ENCODE measurements around the gene COBLL1.
"Not testable (repeated sequence)": the region's sequence is repeated elsewhere in the genome, so short reads cannot be mapped to it uniquely, and the experiment has no call there.

COBLL1 gene

GRCh38 chr2:164868563-164869419, 27.2 kb upstream of the COBLL1 start:
- no peak overlapping the region for H3K27ac Mint-ChIP-seq
- peaks cover 3% of the 10 kb centered on the region for H3K9me3 Mint-ChIP-seq
- H3K36me3 Mint-ChIP-seq (ENCODE audit: low read depth) = no peaks in the 10 kb centered on the region
- H3K27me3 Mint-ChIP-seq = peaks cover 3% of the 10 kb centered on the region
- H3K4me3 Mint-ChIP-seq = no peak overlapping the region
- H3K4me1 Mint-ChIP-seq (ENCODE audit: low read depth) = no peaks in the 10 kb centered on the region
- DNase-seq = no peak

GRCh38 chr2:164867779-164868397, 26.3 kb upstream of the COBLL1 start:
- Mint-ChIP-seq H3K27me3 (peaks cover 3% of the 10 kb centered on the region), H3K4me3 (no peak overlapping the region), H3K9me3 (peaks cover 3% of the 10 kb centered on the region), H3K36me3 (ENCODE audit: low read depth) (no peaks in the 10 kb centered on the region), H3K27ac (no peak overlapping the region), H3K4me1 (ENCODE audit: low read depth) (no peaks in the 10 kb centered on the region)
- no peak for DNase-seq

- H3K4me3 Mint-ChIP-seq; H3K27me3 Mint-ChIP-seq; H3K4me1 Mint-ChIP-seq (ENCODE audit: low read depth); H3K36me3 Mint-ChIP-seq (ENCODE audit: low read depth); DNase-seq; H3K27ac Mint-ChIP-seq; H3K9me3 Mint-ChIP-seq: not testable (repeated sequence)
Measured at GRCh38 chr2:164866381-164866780, 24.8 kb upstream of the COBLL1 start.

- DNase-seq = no peak
- Mint-ChIP-seq H3K4me1 (ENCODE audit: low read depth) (no peaks in the 10 kb centered on the region), H3K27me3 (no peaks in the 10 kb centered on the region), H3K9me3 (no peaks in the 10 kb centered on the region), H3K4me3 (no peak overlapping the region), H3K36me3 (ENCODE audit: low read depth) (no peaks in the 10 kb centered on the region), H3K27ac (no peak overlapping the region)
Measured at GRCh38 chr2:164860694-164861042, 19.0 kb upstream of the COBLL1 start.

GRCh38 chr2:164859906-164860693, 18.5 kb upstream of the COBLL1 start:
- H3K4me3 Mint-ChIP-seq; H3K4me1 Mint-ChIP-seq (ENCODE audit: low read depth); DNase-seq; H3K36me3 Mint-ChIP-seq (ENCODE audit: low read depth); H3K9me3 Mint-ChIP-seq; H3K27me3 Mint-ChIP-seq; H3K27ac Mint-ChIP-seq: not testable (repeated sequence)

- DNase-seq = no peak
- Mint-ChIP-seq H3K27ac (no peak overlapping the region), H3K4me1 (ENCODE audit: low read depth) (no peaks in the 10 kb centered on the region), H3K27me3 (no peaks in the 10 kb centered on the region), H3K4me3 (no peak overlapping the region), H3K9me3 (no peaks in the 10 kb centered on the region), H3K36me3 (ENCODE audit: low read depth) (no peaks in the 10 kb centered on the region)
Measured at GRCh38 chr2:164859251-164859818, 17.7 kb upstream of the COBLL1 start.

- no peak for DNase-seq
- no peaks in the 10 kb centered on the region for H3K4me1 Mint-ChIP-seq (ENCODE audit: low read depth)
- no peaks in the 10 kb centered on the region for H3K36me3 Mint-ChIP-seq (ENCODE audit: low read depth)
- no peaks in the 10 kb centered on the region for H3K27me3 Mint-ChIP-seq
- H3K4me3 Mint-ChIP-seq = no peak overlapping the region
- no peaks in the 10 kb centered on the region for H3K9me3 Mint-ChIP-seq
- H3K27ac Mint-ChIP-seq = no peak overlapping the region
Measured at GRCh38 chr2:164852086-164852485, 10.5 kb upstream of the COBLL1 start.

- Mint-ChIP-seq H3K36me3 (ENCODE audit: low read depth) (no peaks in the 10 kb centered on the region), H3K4me3 (no peak overlapping the region), H3K4me1 (ENCODE audit: low read depth) (no peaks in the 10 kb centered on the region), H3K27me3 (no peaks in the 10 kb centered on the region), H3K9me3 (no peaks in the 10 kb centered on the region), H3K27ac (no peak overlapping the region)
- DNase-seq = no peak
Measured at GRCh38 chr2:164850235-164850634, 8.6 kb upstream of the COBLL1 start.

- no peak overlapping the region for H3K27ac Mint-ChIP-seq
- no peak for DNase-seq
- no peak overlapping the region for H3K4me3 Mint-ChIP-seq
- H3K36me3 Mint-ChIP-seq (ENCODE audit: low read depth) = no peaks in the 10 kb centered on the region
- H3K27me3 Mint-ChIP-seq = peaks cover 5% of the 10 kb centered on the region
- no peaks in the 10 kb centered on the region for H3K9me3 Mint-ChIP-seq
- H3K4me1 Mint-ChIP-seq (ENCODE audit: low read depth) = no peaks in the 10 kb centered on the region
Measured at GRCh38 chr2:164849506-164849905, 7.9 kb upstream of the COBLL1 start.

GRCh38 chr2:164847981-164848741, 6.5 kb upstream of the COBLL1 start:
- H3K4me1 Mint-ChIP-seq (ENCODE audit: low read depth) = no peaks in the 10 kb centered on the region
- no peaks in the 10 kb centered on the region for H3K36me3 Mint-ChIP-seq (ENCODE audit: low read depth)
- H3K27me3 Mint-ChIP-seq = peaks cover 15% of the 10 kb centered on the region
- no peaks in the 10 kb centered on the region for H3K9me3 Mint-ChIP-seq
- H3K4me3 Mint-ChIP-seq = no peak overlapping the region
- no peak overlapping the region for H3K27ac Mint-ChIP-seq
- no peak for DNase-seq

GRCh38 chr2:164847291-164847690, 5.7 kb upstream of the COBLL1 start:
- Mint-ChIP-seq H3K27me3 (peaks cover 18% of the 10 kb centered on the region), H3K4me3 (no peak overlapping the region), H3K36me3 (ENCODE audit: low read depth) (no peaks in the 10 kb centered on the region), H3K27ac (no peak overlapping the region), H3K9me3 (no peaks in the 10 kb centered on the region), H3K4me1 (ENCODE audit: low read depth) (no peaks in the 10 kb centered on the region)
- no peak for DNase-seq

GRCh38 chr2:164846276-164846675, 4.7 kb upstream of the COBLL1 start:
- Mint-ChIP-seq H3K27ac (no peak overlapping the region), H3K27me3 (peaks cover 24% of the 10 kb centered on the region), H3K36me3 (ENCODE audit: low read depth) (no peaks in the 10 kb centered on the region), H3K4me3 (no peak overlapping the region), H3K4me1 (ENCODE audit: low read depth) (peaks cover 3% of the 10 kb centered on the region), H3K9me3 (no peaks in the 10 kb centered on the region)
- DNase-seq = no peak

GRCh38 chr2:164843346-164843911, 1.8 kb upstream of the COBLL1 start:
- Mint-ChIP-seq H3K4me3 (no peak overlapping the region), H3K4me1 (ENCODE audit: low read depth) (peaks cover 11% of the 10 kb centered on the region), H3K27me3 (peaks cover 48% of the 10 kb centered on the region), H3K9me3 (no peaks in the 10 kb centered on the region), H3K27ac (no peak overlapping the region), H3K36me3 (ENCODE audit: low read depth) (no peaks in the 10 kb centered on the region)
- no peak for DNase-seq

GRCh38 chr2:164842624-164842966, 972 bp upstream of the COBLL1 start:
- no peak for DNase-seq
- H3K4me1 Mint-ChIP-seq (ENCODE audit: low read depth) = peaks cover 11% of the 10 kb centered on the region
- H3K36me3 Mint-ChIP-seq (ENCODE audit: low read depth) = no peaks in the 10 kb centered on the region
- no peaks in the 10 kb centered on the region for H3K9me3 Mint-ChIP-seq
- peaks cover 55% of the 10 kb centered on the region for H3K27me3 Mint-ChIP-seq
- H3K4me3 Mint-ChIP-seq = no peak overlapping the region
- H3K27ac Mint-ChIP-seq = no peak overlapping the region

Measured in activated T-cell treated with anti-CD3 and anti-CD28 coated beads, Interleukin-2, amount 50 U/mL, for 24 hours (primary cell).